PC-3 (cell line): Measurements from ENCODE around the gene SUSD4.

Source experiments
- EZH2 ChIP-seq: fragments of 300-600 bp; sonication (generic); IDR thresholded peaks from one replicate; pipeline ENCODE4 v1.6.1; 2017; ENCODE audit warnings: antibody characterized with exemption, mild to moderate bottlenecking, low read length; ENCODE audit not compliant: unreplicated experiment
- EZH2phosphoT487 ChIP-seq: fragments of 300-600 bp; sonication (generic); IDR thresholded peaks from 2 replicates; pipeline ENCODE4 v1.6.1; 2018; ENCODE audit warnings: mild to moderate bottlenecking, antibody characterized with exemption, low read length, borderline replicate concordance
- TF ChIP-seq, protein P1 (sequence below): fragments of 300-600 bp; sonication (generic); conservative IDR thresholded peaks from 2 replicates; pipeline ENCODE4 v1.5.1; 2017; ENCODE audit warnings: antibody characterized with exemption, low read depth, mild to moderate bottlenecking, low read length

DNA sequence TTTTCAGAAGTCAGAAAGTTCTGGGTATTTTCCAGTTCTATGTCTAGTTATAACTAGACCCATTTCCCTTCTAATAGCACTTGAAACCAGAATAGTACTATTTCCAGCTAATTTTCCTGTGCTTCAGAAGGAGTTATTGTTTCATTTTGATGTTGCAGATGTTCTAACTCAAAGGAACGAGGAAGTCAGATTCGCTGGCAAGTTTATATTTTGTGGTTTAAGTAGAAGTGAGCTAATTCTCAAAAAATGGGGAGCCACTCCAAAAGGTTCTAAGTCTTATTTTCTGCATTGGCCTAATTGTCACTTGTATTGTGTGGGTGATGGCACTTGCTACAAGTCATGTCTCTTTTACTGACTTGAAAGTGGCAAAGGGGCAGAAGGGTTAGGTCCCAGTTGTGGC lies 47.3 kb upstream of the SUSD4 start:
- TF ChIP-seq, protein P1, sequence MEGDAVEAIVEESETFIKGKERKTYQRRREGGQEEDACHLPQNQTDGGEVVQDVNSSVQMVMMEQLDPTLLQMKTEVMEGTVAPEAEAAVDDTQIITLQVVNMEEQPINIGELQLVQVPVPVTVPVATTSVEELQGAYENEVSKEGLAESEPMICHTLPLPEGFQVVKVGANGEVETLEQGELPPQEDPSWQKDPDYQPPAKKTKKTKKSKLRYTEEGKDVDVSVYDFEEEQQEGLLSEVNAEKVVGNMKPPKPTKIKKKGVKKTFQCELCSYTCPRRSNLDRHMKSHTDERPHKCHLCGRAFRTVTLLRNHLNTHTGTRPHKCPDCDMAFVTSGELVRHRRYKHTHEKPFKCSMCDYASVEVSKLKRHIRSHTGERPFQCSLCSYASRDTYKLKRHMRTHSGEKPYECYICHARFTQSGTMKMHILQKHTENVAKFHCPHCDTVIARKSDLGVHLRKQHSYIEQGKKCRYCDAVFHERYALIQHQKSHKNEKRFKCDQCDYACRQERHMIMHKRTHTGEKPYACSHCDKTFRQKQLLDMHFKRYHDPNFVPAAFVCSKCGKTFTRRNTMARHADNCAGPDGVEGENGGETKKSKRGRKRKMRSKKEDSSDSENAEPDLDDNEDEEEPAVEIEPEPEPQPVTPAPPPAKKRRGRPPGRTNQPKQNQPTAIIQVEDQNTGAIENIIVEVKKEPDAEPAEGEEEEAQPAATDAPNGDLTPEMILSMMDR = no peak
- no peak for TF ChIP-seq EZH2
- TF ChIP-seq EZH2phosphoT487 = no peak
